Activated CD8-positive, alpha-beta memory T cell treated with anti-CD3 and anti-CD28 coated beads, Interleukin-2, amount 10 ng/mL, durations not matched to agents 7 days and 5 days (primary cell): ENCODE results near the gene CEP78. TPM values are rescaled to one million over a fixed set of nuclear protein-coding genes. Genes with fewer than 3 reads are reported as not detected.
"Not testable (repeated sequence)": the region's sequence is repeated elsewhere in the genome, so short reads cannot be mapped to it uniquely, and the experiment has no call there.

Experiments used
- ATAC-seq: fragments of 150-1000 bp; cut with Tn5 transposase; one replicate; pipeline ENCODE4 v1.10.0; 2021; ENCODE audit warnings: moderate library complexity
- CTCF ChIA-PET: fragments of 350-600 bp; sonication (Branson Sonifier 250); formaldehyde crosslinking; loops from one replicate; lab custom pipeline; 2021; ENCODE audit warnings: antibody characterized with exemption; lab: Charles Lee
- DNase-seq: peaks from one replicate; pipeline ENCODE4 v3.0.0-alpha.2; 2020
- H3K27ac Mint-ChIP-seq: one replicate; pipeline ENCODE4 v1.8.0; 2021; ENCODE audit warnings: mild to moderate bottlenecking, mixed read lengths
- H3K27me3 Mint-ChIP-seq: one replicate; pipeline ENCODE4 v1.8.0; 2021; ENCODE audit warnings: mixed read lengths
- H3K36me3 Mint-ChIP-seq: one replicate; pipeline ENCODE4 v1.8.0; 2021; ENCODE audit warnings: mild to moderate bottlenecking, mixed read lengths
- H3K4me1 Mint-ChIP-seq: one replicate; pipeline ENCODE4 v1.8.0; 2021; ENCODE audit warnings: mixed read lengths
- H3K4me3 Mint-ChIP-seq: one replicate; pipeline ENCODE4 v1.8.0; 2021; ENCODE audit warnings: mild to moderate bottlenecking, moderate library complexity, mixed read lengths
- H3K9me3 Mint-ChIP-seq: one replicate; pipeline ENCODE4 v1.8.0; 2022; ENCODE audit warnings: low read depth, mixed read lengths
- total RNA-seq, 2 experiments: library from RNA; stranded (reverse); gene quantifications; one replicate each; pipeline ENCODE4 v1.2.3, GENCODE V29; 2021

The CEP78 gene
- total RNA-seq, 2 experiments from 2014 or later: 44.4 to 54.0 TPM

DNA sequence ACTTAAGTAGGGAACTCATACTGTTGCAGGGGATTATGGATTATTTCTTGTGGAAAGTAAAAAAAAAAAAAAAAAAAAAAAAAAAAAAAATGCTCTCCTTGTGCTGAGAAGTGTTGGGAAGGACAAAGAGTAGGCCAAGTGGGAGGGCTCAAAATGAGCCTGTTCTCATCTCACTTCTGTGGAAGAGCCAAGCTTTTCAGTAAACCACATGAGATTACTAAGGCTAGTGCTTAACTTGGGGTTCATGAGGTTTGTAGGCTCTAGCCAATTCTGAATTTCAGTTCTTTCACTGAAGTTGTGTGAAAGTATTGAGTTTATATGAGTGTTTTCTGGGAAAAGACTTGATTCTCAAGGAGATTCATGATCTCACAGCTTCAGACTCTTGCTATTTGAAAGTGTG lies 23.0 kb upstream of the CEP78 start:
- no peak for DNase-seq
- Mint-ChIP-seq H3K27ac (no peak overlapping the region), H3K4me3 (no peak overlapping the region), H3K9me3 (no peaks in the 10 kb centered on the region), H3K36me3 (no peaks in the 10 kb centered on the region), H3K4me1 (peaks cover 30% of the 10 kb centered on the region), H3K27me3 (no peaks in the 10 kb centered on the region)
- CTCF ChIA-PET: interaction anchor here (1.1 to 1.7 kb wide), 2 partner anchors 26 to 178 kb away, joined by 3 read pairs; no protein-coding TSS in a partner anchor
- ATAC-seq: no peak

DNA sequence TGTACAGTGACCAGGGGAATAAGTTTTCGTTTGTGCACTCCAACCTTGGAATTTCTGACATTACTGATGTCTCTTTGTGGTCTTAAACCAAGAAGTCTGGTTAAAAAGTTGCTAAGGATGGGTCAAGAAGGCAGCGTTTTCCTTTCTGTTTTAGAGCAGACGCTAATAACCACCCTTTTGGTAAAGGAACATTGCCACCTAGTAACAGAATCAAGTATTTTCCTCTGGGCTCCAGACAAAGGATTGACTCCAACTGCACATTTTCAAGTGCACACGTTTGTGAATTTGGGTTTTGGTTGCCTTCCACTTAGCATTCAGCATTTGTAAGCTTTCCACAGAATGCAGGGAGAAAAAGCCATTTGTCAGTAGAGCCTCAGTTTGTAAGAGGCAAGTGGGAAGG lies 22.2 kb upstream of the CEP78 start:
- ATAC-seq (peak; percentile 78), DNase-seq (no peak)
- Mint-ChIP-seq H3K27ac (no peak overlapping the region), H3K27me3 (no peaks in the 10 kb centered on the region), H3K4me1 (peaks cover 30% of the 10 kb centered on the region), H3K4me3 (no peak overlapping the region), H3K36me3 (no peaks in the 10 kb centered on the region), H3K9me3 (no peaks in the 10 kb centered on the region)
- CTCF ChIA-PET: interaction anchor here (1.1 to 1.7 kb wide), 7 partner anchors 10 to 236 kb away, joined by 3 to 5 read pairs (median 4); no protein-coding TSS in a partner anchor

DNA sequence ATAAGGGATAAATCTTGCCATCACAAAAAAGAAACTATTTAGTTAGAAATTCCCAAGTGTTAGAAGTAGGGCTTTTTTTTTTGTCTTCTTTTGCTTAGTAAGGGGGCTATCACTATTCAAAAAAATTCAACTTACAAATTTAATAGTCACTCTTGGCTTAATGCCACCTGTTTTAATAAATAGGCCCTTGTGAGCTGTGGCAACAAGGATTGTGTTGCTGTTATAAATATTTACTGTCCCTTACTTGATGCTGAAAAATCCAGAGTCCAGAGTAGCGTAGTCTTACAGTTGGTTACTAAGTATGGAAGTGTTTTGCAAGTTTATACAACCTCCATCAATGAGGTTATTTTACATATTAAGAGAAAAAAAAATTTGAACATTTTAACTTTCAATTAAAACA lies 21.4 kb upstream of the CEP78 start:
- CTCF ChIA-PET: interaction anchor here (1.1 to 2.3 kb wide), 8 partner anchors 9 to 237 kb away, joined by 3 to 8 read pairs (median 4); partner anchors contain the start of gene CEP78
- H3K36me3 Mint-ChIP-seq: no peaks in the 10 kb centered on the region

DNA sequence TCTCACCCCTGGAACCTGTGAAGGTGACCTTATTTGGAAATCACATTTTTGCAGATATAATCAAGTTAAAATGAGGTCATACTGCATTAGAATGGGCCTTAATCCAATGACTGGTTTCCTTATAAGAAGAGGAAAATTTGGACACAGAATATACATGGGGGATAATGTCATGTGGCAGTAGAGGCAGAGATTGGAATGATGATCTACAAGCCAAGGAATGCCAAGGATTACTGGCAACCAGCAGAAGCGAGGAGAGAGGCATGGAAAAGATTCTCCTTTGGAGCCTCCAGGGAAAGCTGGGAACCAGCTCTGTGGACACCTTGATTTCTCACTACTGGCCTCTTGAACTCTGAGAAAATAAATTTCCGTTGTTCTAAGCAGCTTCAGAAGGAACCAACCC lies 20.2 kb upstream of the CEP78 start:
- DNase-seq (no peak), ATAC-seq (no peak)
- no peaks in the 10 kb centered on the region for H3K27me3 Mint-ChIP-seq
- CTCF ChIA-PET: interaction anchor here (1.5 to 2.3 kb wide), 2 partner anchors 20 to 94 kb away, joined by 4 to 8 read pairs; partner anchors contain the start of gene CEP78
- no peak overlapping the region for H3K27ac Mint-ChIP-seq
- H3K36me3 Mint-ChIP-seq: no peaks in the 10 kb centered on the region
- peaks cover 22% of the 10 kb centered on the region for H3K4me1 Mint-ChIP-seq
- H3K9me3 Mint-ChIP-seq: no peaks in the 10 kb centered on the region
- H3K4me3 Mint-ChIP-seq: no peak overlapping the region

More for the DNA sequence above, 21.4 kb upstream of the CEP78 start:
- Mint-ChIP-seq H3K27me3 (no peaks in the 10 kb centered on the region), H3K4me3 (no peak overlapping the region), H3K9me3 (no peaks in the 10 kb centered on the region), H3K4me1 (peaks cover 30% of the 10 kb centered on the region), H3K27ac (no peak overlapping the region)
- no peak for DNase-seq
- ATAC-seq: no peak

DNA sequence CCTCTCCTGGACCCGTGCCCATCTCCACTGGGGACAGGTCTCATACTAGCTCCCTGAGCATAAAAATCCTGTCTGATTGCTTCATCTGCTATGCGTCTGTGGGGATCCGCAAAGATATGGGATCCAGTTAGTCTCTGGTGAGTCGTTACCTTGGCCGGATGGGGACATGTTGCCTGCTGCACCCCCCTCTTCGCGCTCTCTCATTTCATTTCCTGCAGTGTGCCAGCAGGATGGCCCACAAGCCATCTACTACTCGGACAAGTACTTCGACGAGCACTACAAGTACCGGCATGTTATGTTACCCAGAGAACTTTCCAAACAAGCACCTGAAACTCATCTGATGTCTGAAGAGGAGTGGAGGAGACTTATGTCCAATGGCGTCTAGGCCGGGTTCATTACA lies 17.0 kb upstream of the CEP78 start:
- CTCF ChIA-PET: no interaction called here
- ATAC-seq (no peak), DNase-seq (no peak)
- peaks cover 2% of the 10 kb centered on the region for H3K4me1 Mint-ChIP-seq
- peaks cover 3% of the 10 kb centered on the region for H3K27me3 Mint-ChIP-seq
- H3K4me3 Mint-ChIP-seq: no peak overlapping the region
- no peaks in the 10 kb centered on the region for H3K9me3 Mint-ChIP-seq
- H3K36me3 Mint-ChIP-seq: no peaks in the 10 kb centered on the region
- H3K27ac Mint-ChIP-seq: no peak overlapping the region

DNA sequence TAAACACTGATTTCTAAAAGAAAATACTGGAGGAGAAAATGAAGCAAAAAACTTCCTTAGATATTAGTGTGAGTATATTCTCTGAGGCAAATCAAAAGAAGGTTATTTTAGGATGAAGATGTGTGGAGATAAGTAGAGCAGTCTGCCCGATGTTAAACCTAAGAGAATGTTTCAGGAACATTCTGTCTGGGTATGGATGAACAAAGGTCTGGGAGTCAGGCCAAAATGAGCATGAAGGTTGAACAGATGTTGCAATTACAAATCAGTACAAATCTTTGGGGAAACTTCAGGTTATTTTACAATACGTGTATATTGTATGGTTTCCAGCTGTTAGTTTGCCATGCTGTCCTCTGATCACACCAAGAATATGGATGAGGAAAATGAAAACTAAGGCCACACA lies 14.4 kb upstream of the CEP78 start:
- CTCF ChIA-PET: no interaction called here
- no peak overlapping the region for H3K27ac Mint-ChIP-seq
- H3K27me3 Mint-ChIP-seq: peaks cover 10% of the 10 kb centered on the region
- no peak for DNase-seq
- no peak for ATAC-seq
- H3K9me3 Mint-ChIP-seq: no peaks in the 10 kb centered on the region
- H3K4me3 Mint-ChIP-seq: no peak overlapping the region
- H3K36me3 Mint-ChIP-seq: no peaks in the 10 kb centered on the region
- no peaks in the 10 kb centered on the region for H3K4me1 Mint-ChIP-seq

DNA sequence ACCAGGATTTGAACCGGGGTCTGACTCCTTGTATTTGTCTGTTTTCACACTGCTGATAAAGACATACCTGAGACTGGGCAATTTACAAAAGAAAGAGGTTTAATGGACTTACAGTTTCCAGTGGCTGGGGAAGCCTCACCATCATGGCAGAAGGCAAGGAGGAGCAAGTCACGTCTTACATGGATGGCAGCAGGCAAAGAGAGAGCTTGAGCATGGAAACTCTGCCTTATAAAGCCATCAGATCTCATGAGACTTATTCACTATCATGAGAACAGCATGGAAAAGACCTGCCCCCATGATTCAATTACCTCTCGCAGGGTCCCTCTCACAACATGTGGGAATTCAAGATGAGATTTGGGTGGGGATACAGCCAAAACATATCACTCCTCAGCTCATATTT lies 14.0 kb upstream of the CEP78 start:
- H3K4me1 Mint-ChIP-seq, CTCF ChIA-PET, H3K9me3 Mint-ChIP-seq, ATAC-seq, H3K27ac Mint-ChIP-seq, H3K36me3 Mint-ChIP-seq, DNase-seq, H3K4me3 Mint-ChIP-seq: not testable (repeated sequence)
- peaks cover 10% of the 10 kb centered on the region for H3K27me3 Mint-ChIP-seq

DNA sequence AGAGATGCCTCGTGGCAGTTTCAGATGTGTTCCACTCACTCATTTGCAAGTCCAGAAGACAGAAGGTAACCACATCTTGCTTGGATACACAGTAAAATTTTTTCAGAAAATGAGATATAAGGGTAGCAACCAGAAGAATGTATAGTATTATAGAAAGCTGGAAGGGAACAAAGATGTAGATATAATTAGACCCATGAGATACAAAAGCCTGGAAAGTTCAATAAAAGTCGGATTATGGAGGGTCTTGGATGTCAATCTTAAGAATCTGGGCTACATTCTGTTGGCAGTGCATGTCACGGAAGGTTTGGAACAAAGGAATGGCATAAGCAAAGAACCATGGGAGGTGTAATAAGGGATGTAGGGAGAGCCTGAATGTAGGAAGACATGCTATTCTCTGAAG lies 5.1 kb upstream of the CEP78 start:
- Mint-ChIP-seq H3K4me1 (peaks cover 13% of the 10 kb centered on the region), H3K36me3 (peaks cover under 1% of the 10 kb centered on the region), H3K9me3 (no peaks in the 10 kb centered on the region), H3K27me3 (peaks cover 9% of the 10 kb centered on the region), H3K27ac (no peak overlapping the region), H3K4me3 (no peak overlapping the region)
- no peak for ATAC-seq
- CTCF ChIA-PET: no interaction called here
- DNase-seq: no peak

DNA sequence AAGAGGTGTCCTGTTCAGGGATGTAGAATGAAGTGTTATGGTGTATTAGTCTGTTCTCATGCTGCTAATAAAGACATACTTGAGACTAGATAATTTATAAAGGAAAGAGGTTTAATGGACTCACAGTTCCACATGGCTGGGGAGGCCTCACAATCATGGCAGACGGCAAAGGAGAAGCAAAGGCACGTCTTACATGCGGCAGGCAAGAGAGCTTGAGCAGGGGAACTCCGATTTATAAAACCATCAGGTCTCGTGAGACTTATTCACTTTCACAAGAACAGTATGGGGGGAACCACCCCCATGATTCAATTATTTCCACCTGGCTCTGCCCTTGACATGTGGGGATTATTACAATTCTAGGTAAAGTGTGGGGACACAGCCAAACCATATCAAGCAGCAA lies 3.4 kb upstream of the CEP78 start:
- peaks cover 21% of the 10 kb centered on the region for H3K4me1 Mint-ChIP-seq
- H3K27me3 Mint-ChIP-seq, H3K9me3 Mint-ChIP-seq, H3K4me3 Mint-ChIP-seq, ATAC-seq, H3K27ac Mint-ChIP-seq, DNase-seq, H3K36me3 Mint-ChIP-seq: not testable (repeated sequence)
- CTCF ChIA-PET: interaction anchor here (1.1 to 1.2 kb wide), 3 partner anchors 9 to 111 kb away, joined by 3 to 4 read pairs (median 3); no protein-coding TSS in a partner anchor

DNA sequence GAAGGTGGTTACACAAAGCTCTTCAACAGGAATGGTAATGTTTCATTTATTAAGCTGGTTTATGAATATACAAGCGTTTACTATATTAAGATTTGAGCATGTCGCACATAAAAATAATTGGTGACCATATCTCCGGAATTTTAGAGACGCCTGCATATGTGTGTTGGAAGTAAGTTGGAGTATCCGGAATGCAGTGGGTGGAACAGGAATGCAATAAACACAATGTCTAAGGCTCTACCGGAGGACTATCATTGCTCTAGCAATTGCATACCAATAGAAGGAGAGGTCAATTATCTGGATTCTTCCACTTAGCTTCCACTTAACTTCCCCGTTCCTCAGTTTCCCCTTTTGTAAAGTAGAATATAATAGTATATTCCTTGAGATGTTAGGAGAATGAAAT lies 1.1 kb upstream of the CEP78 start:
- no peaks in the 10 kb centered on the region for H3K9me3 Mint-ChIP-seq
- DNase-seq (no peak), ATAC-seq (no peak)
- no peak overlapping the region for H3K27ac Mint-ChIP-seq
- no peaks in the 10 kb centered on the region for H3K27me3 Mint-ChIP-seq
- H3K4me3 Mint-ChIP-seq: no peak overlapping the region
- H3K36me3 Mint-ChIP-seq: peaks cover 12% of the 10 kb centered on the region
- H3K4me1 Mint-ChIP-seq: peaks cover 39% of the 10 kb centered on the region
- CTCF ChIA-PET: interaction anchor here (2.7 kb wide), 1 partner anchor 19 kb away, joined by 8 read pairs; no protein-coding TSS in a partner anchor

DNA sequence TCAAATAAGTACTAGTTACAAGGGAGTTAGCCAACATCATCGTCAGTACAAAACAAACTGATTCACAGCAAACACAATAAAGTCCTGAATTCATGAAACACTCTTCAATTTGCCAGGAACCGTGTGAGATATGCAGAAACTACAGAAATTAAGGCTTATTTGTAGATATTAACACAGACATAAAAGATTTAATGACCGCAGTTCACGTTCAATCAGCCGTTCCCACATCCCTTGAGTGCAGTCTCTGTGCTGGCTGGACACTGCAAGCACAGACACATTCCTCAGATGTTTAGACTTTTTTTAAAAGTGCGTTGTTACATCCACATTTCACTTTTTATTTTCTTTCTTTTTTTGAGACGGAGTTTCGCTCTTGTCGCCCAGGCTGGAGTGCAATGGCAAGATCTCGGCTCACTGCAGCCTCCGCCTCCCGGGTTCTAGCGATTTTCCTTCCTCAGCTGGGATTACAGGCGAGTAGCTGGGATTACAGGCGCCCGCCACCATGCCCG lies 566 bp upstream of the CEP78 start:
- H3K27ac Mint-ChIP-seq: peak overlapping the region; percentile 90
- no peak for ATAC-seq
- CTCF ChIA-PET: interaction anchor here (2.7 kb wide), 1 partner anchor 20 kb away, joined by 8 read pairs; no protein-coding TSS in a partner anchor
- no peak overlapping the region for H3K4me3 Mint-ChIP-seq
- H3K9me3 Mint-ChIP-seq: no peaks in the 10 kb centered on the region
- H3K4me1 Mint-ChIP-seq: peaks cover 43% of the 10 kb centered on the region
- no peak for DNase-seq
- H3K27me3 Mint-ChIP-seq: no peaks in the 10 kb centered on the region
- H3K36me3 Mint-ChIP-seq: peaks cover 17% of the 10 kb centered on the region

DNA sequence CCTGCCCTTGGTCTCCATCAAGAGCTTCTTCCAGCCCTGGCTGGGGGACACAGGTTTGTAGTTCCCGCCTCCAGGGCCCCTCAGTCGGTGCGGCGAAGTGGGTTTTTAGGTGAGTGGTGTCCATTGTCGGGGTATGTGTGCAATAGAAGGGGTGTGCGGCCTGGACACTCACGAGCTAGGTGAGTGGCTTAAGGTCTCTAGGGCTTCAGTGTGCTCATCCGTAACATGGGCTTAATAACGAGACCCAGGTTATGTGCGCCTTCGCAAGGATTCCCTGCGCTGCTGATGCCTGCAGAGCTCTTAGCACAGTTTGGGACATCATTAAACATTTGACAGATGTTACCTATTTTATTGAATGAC lies 656 bp downstream of the CEP78 start:
- CTCF ChIA-PET: interaction anchor here (0.6 to 2.7 kb wide), 4 partner anchors 21 to 417 kb away, joined by 3 to 8 read pairs (median 5); no protein-coding TSS in a partner anchor
- Mint-ChIP-seq H3K4me3 (no peak overlapping the region), H3K4me1 (peaks cover 46% of the 10 kb centered on the region), H3K36me3 (peaks cover 23% of the 10 kb centered on the region), H3K27me3 (no peaks in the 10 kb centered on the region), H3K9me3 (no peaks in the 10 kb centered on the region), H3K27ac (peak overlapping the region; percentile 79)
- DNase-seq (no peak), ATAC-seq (peak; percentile 6)

DNA sequence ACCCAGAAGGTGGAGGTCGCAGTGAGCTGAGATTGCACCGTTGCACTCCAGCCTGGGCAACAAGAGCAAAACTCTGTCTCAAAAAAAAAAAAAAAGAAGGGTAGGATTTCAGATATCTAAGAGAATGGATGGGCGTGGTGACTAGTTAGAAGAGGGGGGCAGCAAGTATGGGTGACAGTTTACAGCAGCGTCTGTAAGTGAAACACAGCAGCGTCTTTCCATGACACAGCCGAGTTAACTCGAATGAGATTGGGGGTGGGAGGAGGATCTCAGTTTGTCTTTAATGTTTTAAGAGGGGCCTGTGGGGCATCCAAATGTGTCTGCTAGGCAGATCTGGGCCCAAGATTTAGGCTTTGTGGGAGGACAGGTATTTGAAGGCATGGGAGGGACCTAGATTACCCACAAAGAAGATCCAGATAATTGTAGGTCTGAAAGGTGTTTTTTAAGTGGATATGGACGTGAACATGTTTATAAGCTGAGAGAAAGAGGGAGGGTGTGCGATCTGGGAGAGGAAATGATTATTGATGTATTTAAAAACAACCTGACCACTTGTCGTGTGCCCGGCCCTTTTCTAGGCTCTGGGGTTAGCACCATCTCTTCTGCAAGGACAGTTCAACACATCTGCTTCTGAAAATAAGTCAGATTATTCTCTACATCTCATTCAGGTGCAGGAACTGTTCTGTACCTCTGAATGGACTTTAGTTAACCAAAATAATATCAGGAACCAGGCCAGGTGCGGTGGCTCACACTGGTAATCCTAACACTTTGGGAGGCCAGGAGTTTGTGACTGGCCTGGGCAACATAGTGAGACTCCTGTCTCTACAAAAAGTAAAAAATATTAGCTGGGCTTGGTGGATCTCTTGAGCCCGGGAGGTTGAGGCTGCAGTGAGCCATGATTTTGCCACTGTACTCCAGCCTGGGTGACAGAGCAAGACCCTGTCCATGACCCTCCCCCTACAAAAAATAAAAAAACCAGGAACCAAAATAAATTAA lies 2.5 kb downstream of the CEP78 start:
- CTCF ChIA-PET: interaction anchor here (1.0 to 2.7 kb wide), 2 partner anchors 19 to 25 kb away, joined by 3 to 5 read pairs; no protein-coding TSS in a partner anchor
- Mint-ChIP-seq H3K9me3 (no peaks in the 10 kb centered on the region), H3K4me3 (peak overlapping the region; percentile 33), H3K4me1 (peaks cover 53% of the 10 kb centered on the region), H3K27me3 (no peaks in the 10 kb centered on the region), H3K36me3 (peaks cover 29% of the 10 kb centered on the region), H3K27ac (peak overlapping the region; percentile 5)
- ATAC-seq (no peak), DNase-seq (no peak)
